Measurements from ENCODE around the gene METRNL. TPM values are rescaled to one million over a fixed set of nuclear protein-coding genes. Genes with fewer than 3 reads are reported as not detected.

Gene METRNL
- total RNA-seq, 4 donors from 2014 or later: 80.3 to 137 (median 87.7) TPM

DNA sequence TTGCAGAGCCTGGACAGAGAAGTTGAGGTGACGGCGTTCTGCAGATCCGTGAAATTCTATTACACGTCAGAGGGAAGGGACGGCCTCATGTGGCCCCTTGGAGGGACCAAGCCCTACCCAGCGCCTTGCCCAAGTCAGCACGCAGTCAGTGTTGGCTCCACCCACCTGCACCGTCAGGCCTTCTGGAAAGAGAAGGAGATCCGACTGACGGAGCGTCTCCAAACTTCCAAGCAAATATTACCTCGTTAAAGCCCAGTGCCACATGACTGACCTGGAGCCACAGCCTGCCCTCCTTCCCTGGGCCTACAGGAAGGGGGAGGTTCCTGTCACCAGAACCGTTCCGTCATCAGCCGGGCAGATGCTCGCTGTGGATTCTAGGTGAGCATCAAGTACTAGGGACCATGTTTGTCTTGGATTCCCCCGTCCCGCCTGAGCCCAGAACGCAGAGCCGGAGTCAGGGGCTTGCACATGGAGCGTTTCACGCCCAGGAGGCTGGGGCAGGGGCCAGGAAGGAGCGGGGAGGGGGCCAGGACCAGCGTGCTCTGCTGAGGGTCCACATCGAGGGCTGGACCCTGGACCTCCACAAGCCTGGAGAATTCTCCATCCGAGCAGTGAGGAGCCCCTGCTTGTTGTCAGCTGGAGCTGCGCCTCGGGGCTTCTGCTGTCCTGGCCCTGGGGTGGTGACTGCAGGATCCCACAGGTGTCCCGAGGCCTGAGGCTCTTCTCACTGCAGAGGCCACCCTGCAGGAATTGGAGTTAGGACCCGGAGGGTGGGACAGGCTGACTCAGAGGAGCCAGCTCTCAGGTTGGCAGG, 22.6 kb upstream of the METRNL start:
- Histone ChIP-seq H3K36me3 (no peaks in the 10 kb centered on the region), H3K9me3 (no peaks in the 10 kb centered on the region), H3K27ac (no peak overlapping the region), H3K4me1 (peaks cover 17 to 39% (median 23%) of the 10 kb centered on the region in 3 donors), H3K4me3 (no peak overlapping the region), H3K27me3 (peaks cover 0 to 10% (median 0%) of the 10 kb centered on the region in 4 donors)
- TF ChIP-seq POLR2A (IDR thresholded peaks at IDR 0.05): no peak
- TF ChIP-seq, protein P1, sequence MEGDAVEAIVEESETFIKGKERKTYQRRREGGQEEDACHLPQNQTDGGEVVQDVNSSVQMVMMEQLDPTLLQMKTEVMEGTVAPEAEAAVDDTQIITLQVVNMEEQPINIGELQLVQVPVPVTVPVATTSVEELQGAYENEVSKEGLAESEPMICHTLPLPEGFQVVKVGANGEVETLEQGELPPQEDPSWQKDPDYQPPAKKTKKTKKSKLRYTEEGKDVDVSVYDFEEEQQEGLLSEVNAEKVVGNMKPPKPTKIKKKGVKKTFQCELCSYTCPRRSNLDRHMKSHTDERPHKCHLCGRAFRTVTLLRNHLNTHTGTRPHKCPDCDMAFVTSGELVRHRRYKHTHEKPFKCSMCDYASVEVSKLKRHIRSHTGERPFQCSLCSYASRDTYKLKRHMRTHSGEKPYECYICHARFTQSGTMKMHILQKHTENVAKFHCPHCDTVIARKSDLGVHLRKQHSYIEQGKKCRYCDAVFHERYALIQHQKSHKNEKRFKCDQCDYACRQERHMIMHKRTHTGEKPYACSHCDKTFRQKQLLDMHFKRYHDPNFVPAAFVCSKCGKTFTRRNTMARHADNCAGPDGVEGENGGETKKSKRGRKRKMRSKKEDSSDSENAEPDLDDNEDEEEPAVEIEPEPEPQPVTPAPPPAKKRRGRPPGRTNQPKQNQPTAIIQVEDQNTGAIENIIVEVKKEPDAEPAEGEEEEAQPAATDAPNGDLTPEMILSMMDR (IDR thresholded peaks at IDR 0.05): no peak
- 76 to 80% methylated on average over 5 to 7 of the region's 30 CpGs for WGBS, 2 donors
- DNase-seq: no peak
- intact Hi-C loops (cut with DNase I): no loop called here

DNA sequence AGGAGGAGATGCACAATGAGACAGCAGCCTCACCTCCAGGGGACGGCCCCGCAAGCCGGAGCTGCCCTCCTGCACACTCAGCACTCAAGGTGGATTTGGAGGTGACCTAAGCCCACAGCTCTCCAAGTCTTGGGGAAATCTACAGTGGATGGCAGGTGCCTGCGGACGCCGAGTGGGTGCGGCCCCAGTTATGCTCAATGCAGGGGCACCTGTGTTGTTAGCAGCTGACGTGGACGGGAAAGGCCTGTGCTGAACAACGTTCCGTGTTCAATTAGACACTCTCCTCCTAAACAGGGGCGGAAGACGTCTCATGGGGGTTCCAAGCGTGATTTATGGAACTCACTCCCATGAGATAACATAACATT, 22.0 kb upstream of the METRNL start:
- intact Hi-C loops (cut with DNase I): no loop called here
- peaks cover 12 to 33% (median 18%) of the 10 kb centered on the region in 3 donors for H3K4me1 ChIP-seq
- no peaks in the 10 kb centered on the region for H3K9me3 ChIP-seq
- H3K27me3 ChIP-seq: peaks cover 0 to 14% (median 0%) of the 10 kb centered on the region in 4 donors
- no peaks in the 10 kb centered on the region for H3K36me3 ChIP-seq
- TF ChIP-seq, protein P1 (IDR thresholded peaks at IDR 0.05): no peak
- TF ChIP-seq POLR2A (IDR thresholded peaks at IDR 0.05): no peak
- WGBS, 2 donors: 72 to 78% methylated on average over 3 to 4 of the region's 14 CpGs
- H3K4me3 ChIP-seq: no peak overlapping the region
- H3K27ac ChIP-seq: no peak overlapping the region
- DNase-seq: no peak

DNA sequence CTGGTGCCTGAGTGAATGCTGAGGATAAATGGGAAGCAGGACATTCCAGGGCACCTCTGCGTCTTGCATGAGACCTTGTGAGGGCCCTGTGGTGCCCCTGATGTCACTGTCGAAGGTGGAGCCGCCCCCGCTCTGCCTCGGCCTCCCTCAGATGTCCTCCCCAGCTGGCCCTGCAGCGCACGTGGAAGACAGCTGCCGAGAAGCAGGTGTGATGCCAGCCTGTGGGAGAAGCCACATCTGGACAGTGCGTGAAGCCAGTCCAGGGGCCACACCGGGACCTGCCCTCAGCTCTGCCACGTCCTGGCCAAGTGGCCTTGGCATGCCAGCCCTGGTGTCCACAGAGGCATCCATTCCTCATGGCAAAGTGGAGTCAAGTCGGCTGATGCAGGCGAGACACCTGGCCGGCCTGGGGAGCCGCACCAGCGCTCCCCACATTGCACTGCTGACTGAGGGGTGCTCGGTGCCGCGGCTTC, 21.6 kb upstream of the METRNL start:
- Histone ChIP-seq H3K4me1 (peaks cover 10 to 31% (median 16%) of the 10 kb centered on the region in 3 donors), H3K36me3 (no peaks in the 10 kb centered on the region), H3K27me3 (peaks cover 0 to 15% (median 0%) of the 10 kb centered on the region in 4 donors), H3K27ac (no peak overlapping the region), H3K4me3 (no peak overlapping the region), H3K9me3 (no peaks in the 10 kb centered on the region)
- WGBS, 2 donors: 27 to 100% methylated on average over 1 to 2 of the region's 19 CpGs
- TF ChIP-seq POLR2A (IDR thresholded peaks at IDR 0.05): no peak
- TF ChIP-seq, protein P1 (IDR thresholded peaks at IDR 0.05): no peak
- no peak for DNase-seq
- intact Hi-C loops (cut with DNase I): no loop called here

DNA sequence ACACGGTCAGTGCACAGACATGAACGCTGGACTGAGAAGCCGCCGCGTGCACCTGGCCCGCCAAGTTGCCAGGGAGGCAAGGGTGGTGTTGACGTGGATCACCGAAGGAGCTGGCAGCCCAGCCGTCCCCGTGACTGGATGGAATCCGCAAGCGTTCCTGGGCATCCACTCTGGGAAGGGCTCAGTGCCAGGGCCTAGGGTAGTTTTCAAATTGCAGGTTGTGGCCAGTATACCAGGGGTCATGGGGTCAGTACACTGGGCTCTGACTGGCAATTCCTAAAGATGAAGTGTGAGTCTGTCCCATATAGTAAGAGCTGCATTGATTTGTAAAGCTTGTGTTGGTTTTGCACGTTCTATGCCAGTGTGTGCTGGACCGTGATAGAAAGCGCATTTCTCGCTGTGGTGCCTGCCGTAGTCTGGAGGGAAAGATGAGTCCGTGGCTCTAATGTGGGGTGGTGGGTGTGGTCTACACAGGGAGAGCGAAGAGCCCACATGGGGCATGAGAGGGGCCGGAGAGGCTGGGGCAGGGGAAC, 21.1 kb upstream of the METRNL start:
- 73 to 89% methylated on average over 7 to 16 of the region's 20 CpGs for WGBS, 2 donors
- TF ChIP-seq POLR2A (IDR thresholded peaks at IDR 0.05): no peak
- TF ChIP-seq, protein P1 (IDR thresholded peaks at IDR 0.05): no peak
- Histone ChIP-seq H3K36me3 (no peaks in the 10 kb centered on the region), H3K9me3 (no peaks in the 10 kb centered on the region), H3K27ac (no peak overlapping the region), H3K27me3 (peaks cover 0 to 15% (median 0%) of the 10 kb centered on the region in 4 donors), H3K4me1 (peaks cover 5 to 31% (median 15%) of the 10 kb centered on the region in 3 donors), H3K4me3 (no peak overlapping the region)
- intact Hi-C loops (cut with DNase I): no loop called here
- DNase-seq: no peak

DNA sequence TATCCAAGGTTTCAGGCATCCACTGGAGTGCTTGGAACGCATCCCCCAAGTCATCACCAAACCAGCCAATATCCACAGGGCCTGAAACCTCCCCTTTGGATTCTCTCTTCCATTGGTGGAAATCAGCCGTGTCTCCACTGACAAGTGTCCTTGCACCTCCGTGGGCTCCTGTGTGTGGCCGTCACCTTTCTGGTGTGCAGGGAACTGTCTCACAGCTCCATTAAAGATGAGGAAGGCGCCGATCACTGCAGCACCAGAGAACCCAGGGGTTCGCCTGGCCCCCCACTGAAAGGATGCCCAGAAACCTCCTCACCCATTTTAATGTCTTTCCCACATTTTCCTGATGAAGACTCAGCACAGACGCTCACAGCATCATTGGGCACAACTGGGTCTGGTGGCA, 17.8 kb upstream of the METRNL start:
- no peak overlapping the region for H3K4me3 ChIP-seq
- H3K27me3 ChIP-seq: peaks cover 0 to 15% (median 0%) of the 10 kb centered on the region in 4 donors
- no peak for DNase-seq
- WGBS, 2 donors: 69 to 86% methylated on average over 3 to 6 of the region's 8 CpGs
- peaks cover 0 to 28% (median 11%) of the 10 kb centered on the region in 3 donors for H3K4me1 ChIP-seq
- intact Hi-C loops (cut with DNase I): no loop called here
- TF ChIP-seq, protein P1 (IDR thresholded peaks at IDR 0.05): no peak
- TF ChIP-seq POLR2A (IDR thresholded peaks at IDR 0.05): no peak
- H3K36me3 ChIP-seq: no peaks in the 10 kb centered on the region
- H3K9me3 ChIP-seq: no peaks in the 10 kb centered on the region
- no peak overlapping the region for H3K27ac ChIP-seq

All from esophagus squamous epithelium (tissue), 5 donors.